ENCODE results near the gene NXPE4. TPM values are rescaled to one million over a fixed set of nuclear protein-coding genes. Genes with fewer than 3 reads are reported as not detected.

The NXPE4 gene
- total RNA-seq, 1 experiment from 2014 or later: not detected

- no peak for DNase-seq
- CTCF ChIA-PET: no interaction called here
Observed at GRCh38 chr11:114586797-114587196, 8.8 kb downstream of the NXPE4 start.

GRCh38 chr11:114571712-114572111 lies 23.9 kb downstream of the NXPE4 start:
- Histone ChIP-seq H4K20me1 (ENCODE audit: insufficient read depth) (no peaks in the 10 kb centered on the region), H3K4me1 (replicated peaks; ENCODE audit: insufficient read depth) (no peaks in the 10 kb centered on the region), H3K27ac (no peak overlapping the region), H3K79me2 (ENCODE audit: low read depth) (no peaks in the 10 kb centered on the region), H3K27me3 (ENCODE audit: insufficient read depth, low read depth) (no peaks in the 10 kb centered on the region), H3K4me3 (no peak overlapping the region), H3K36me3 (ENCODE audit: low read depth) (no peaks in the 10 kb centered on the region), H3K9me3 (ENCODE audit: insufficient read depth, low read depth) (no peaks in the 10 kb centered on the region), H3K9me2 (ENCODE audit: insufficient read depth) (no peaks in the 10 kb centered on the region), H3K4me2 (no peak overlapping the region), H2AFZ (no peak overlapping the region), H3F3A (ENCODE audit: insufficient read depth, low read depth) (no peaks in the 10 kb centered on the region)
- intact Hi-C loops (cut with micrococcal nuclease; ENCODE audit: unreplicated experiment): no loop called here
- TF ChIP-seq CTCF (conservative IDR thresholded peaks at IDR 0.05) (no peak), EZH2 (IDR thresholded peaks at IDR 0.05; ENCODE audit: low read depth) (no peak)
- ChIA-PET POLR2A (ENCODE audit: unreplicated experiment) (no interaction called here), CTCF (no interaction called here)
- DNase-seq: no peak
- no TSS peak for BruUV-seq (replicated peaks)

More at GRCh38 chr11:114586797-114587196, 8.8 kb downstream of the NXPE4 start:
- no peak overlapping the region for H3K4me3 ChIP-seq
- H3F3A ChIP-seq (ENCODE audit: insufficient read depth, low read depth): no peaks in the 10 kb centered on the region
- no peaks in the 10 kb centered on the region for H4K20me1 ChIP-seq (ENCODE audit: insufficient read depth)
- POLR2A ChIA-PET (ENCODE audit: unreplicated experiment): no interaction called here
- no peaks in the 10 kb centered on the region for H3K79me2 ChIP-seq (ENCODE audit: low read depth)
- H3K4me1 ChIP-seq (replicated peaks; ENCODE audit: insufficient read depth): no peaks in the 10 kb centered on the region
- H3K4me2 ChIP-seq: no peak overlapping the region
- no peaks in the 10 kb centered on the region for H3K36me3 ChIP-seq (ENCODE audit: low read depth)
- H3K9me3 ChIP-seq (ENCODE audit: insufficient read depth, low read depth): no peaks in the 10 kb centered on the region
- H2AFZ ChIP-seq: no peak overlapping the region
- TF ChIP-seq CTCF (conservative IDR thresholded peaks at IDR 0.05) (peak; percentile 48), EZH2 (IDR thresholded peaks at IDR 0.05; ENCODE audit: low read depth) (no peak)
- H3K27ac ChIP-seq: no peak overlapping the region
- H3K9me2 ChIP-seq (ENCODE audit: insufficient read depth): no peaks in the 10 kb centered on the region
- no TSS peak for BruUV-seq (replicated peaks)
- H3K27me3 ChIP-seq (ENCODE audit: insufficient read depth, low read depth): no peaks in the 10 kb centered on the region
- intact Hi-C loops (cut with micrococcal nuclease; ENCODE audit: unreplicated experiment): loop anchor here (10.0 kb wide), 1 partner anchor 242 kb away; no protein-coding TSS in a partner anchor

- POLR2A ChIA-PET (ENCODE audit: unreplicated experiment): no interaction called here
- Histone ChIP-seq H3K9me3 (ENCODE audit: insufficient read depth, low read depth) (no peaks in the 10 kb centered on the region), H2AFZ (no peak overlapping the region), H3K27me3 (ENCODE audit: insufficient read depth, low read depth) (no peaks in the 10 kb centered on the region), H3K4me2 (no peak overlapping the region), H3F3A (ENCODE audit: insufficient read depth, low read depth) (no peaks in the 10 kb centered on the region), H3K79me2 (ENCODE audit: low read depth) (no peaks in the 10 kb centered on the region), H3K27ac (no peak overlapping the region), H3K36me3 (ENCODE audit: low read depth) (no peaks in the 10 kb centered on the region), H3K9me2 (ENCODE audit: insufficient read depth) (no peaks in the 10 kb centered on the region), H3K4me3 (no peak overlapping the region), H3K4me1 (replicated peaks; ENCODE audit: insufficient read depth) (no peaks in the 10 kb centered on the region), H4K20me1 (ENCODE audit: insufficient read depth) (no peaks in the 10 kb centered on the region)
- intact Hi-C loops (cut with micrococcal nuclease; ENCODE audit: unreplicated experiment): no loop called here
- no peak for DNase-seq
- TF ChIP-seq EZH2 (IDR thresholded peaks at IDR 0.05; ENCODE audit: low read depth) (no peak), CTCF (conservative IDR thresholded peaks at IDR 0.05) (no peak)
- no TSS peak for BruUV-seq (replicated peaks)
- CTCF ChIA-PET: no interaction called here
Observed at GRCh38 chr11:114569801-114570200, 25.8 kb downstream of the NXPE4 start.
